Measurements from ENCODE around the gene FBXL20. TPM values are rescaled to one million over a fixed set of nuclear protein-coding genes. Genes with fewer than 3 reads are reported as not detected.

The FBXL20 gene
- total RNA-seq, 2 donors from 2014 or later = 15.6 to 18.1 TPM

DNA sequence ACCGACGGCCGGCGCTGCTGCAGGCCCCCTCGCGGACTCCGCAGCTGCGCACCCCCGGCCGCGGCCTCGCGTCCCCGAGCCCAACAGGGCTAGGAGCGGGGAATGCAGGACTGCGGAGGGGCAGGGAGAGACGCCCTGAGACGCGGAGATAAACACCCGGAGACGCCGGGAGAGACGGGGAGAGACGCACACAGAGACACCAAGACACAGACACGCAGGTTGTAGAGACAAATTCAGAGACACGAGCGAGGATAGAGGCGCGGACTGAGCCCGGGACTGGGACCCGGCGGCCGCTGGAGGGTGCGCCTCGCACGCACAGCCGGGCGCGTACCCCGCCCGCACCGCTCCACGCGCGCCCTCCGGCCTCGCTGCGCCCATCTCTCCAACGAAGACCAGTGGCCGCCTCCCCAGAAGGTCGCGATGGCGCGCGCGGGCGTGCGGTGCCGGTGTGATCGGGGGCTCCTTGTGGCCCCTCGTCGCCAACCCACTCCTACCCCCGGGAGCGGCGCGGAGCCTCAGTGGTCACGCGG, 176.6 kb downstream of the FBXL20 start:
- H3K4me3 Mint-ChIP-seq = peak overlapping the region; percentile 51
- no peaks in the 10 kb centered on the region for H3K36me3 ChIP-seq (ENCODE audit: control insufficient read depth, insufficient read depth, low read length)
- peak; percentile 70 for DNase-seq
- TF ChIP-seq, protein P1, sequence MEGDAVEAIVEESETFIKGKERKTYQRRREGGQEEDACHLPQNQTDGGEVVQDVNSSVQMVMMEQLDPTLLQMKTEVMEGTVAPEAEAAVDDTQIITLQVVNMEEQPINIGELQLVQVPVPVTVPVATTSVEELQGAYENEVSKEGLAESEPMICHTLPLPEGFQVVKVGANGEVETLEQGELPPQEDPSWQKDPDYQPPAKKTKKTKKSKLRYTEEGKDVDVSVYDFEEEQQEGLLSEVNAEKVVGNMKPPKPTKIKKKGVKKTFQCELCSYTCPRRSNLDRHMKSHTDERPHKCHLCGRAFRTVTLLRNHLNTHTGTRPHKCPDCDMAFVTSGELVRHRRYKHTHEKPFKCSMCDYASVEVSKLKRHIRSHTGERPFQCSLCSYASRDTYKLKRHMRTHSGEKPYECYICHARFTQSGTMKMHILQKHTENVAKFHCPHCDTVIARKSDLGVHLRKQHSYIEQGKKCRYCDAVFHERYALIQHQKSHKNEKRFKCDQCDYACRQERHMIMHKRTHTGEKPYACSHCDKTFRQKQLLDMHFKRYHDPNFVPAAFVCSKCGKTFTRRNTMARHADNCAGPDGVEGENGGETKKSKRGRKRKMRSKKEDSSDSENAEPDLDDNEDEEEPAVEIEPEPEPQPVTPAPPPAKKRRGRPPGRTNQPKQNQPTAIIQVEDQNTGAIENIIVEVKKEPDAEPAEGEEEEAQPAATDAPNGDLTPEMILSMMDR (conservative IDR thresholded peaks at IDR 0.05) = no peak
- H3K9me3 ChIP-seq (ENCODE audit: control insufficient read depth, low read length) = no peaks in the 10 kb centered on the region
- H3K27me3 ChIP-seq (ENCODE audit: control insufficient read depth, insufficient read depth, low read length, poor library complexity, severe bottlenecking) = peaks cover 65% of the 10 kb centered on the region
- H3K27ac ChIP-seq (ENCODE audit: low read depth, low read length) = no peak overlapping the region
- no peak overlapping the region for H3K9ac ChIP-seq (ENCODE audit: extremely low read depth, low read length, poor library complexity, severe bottlenecking)
- peaks cover 75% of the 10 kb centered on the region for H3K27me3 Mint-ChIP-seq (ENCODE audit: insufficient read depth)
- no peak overlapping the region for H3K27ac Mint-ChIP-seq
- H3K4me3 ChIP-seq (ENCODE audit: low read length) = no peak overlapping the region
- no peaks in the 10 kb centered on the region for H3K36me3 Mint-ChIP-seq (ENCODE audit: low read depth)
- WGBS, 2 experiments (ENCODE audit: insufficient coverage in 1 of 2, insufficient read length in 1 of 2) = 3 to 4% methylated on average over 45 to 68 of the region's 68 CpGs
- no peaks in the 10 kb centered on the region for H3K4me1 ChIP-seq (ENCODE audit: control insufficient read depth, insufficient read depth, low read length)
- H3K9me3 Mint-ChIP-seq = no peaks in the 10 kb centered on the region
- peaks cover 1% of the 10 kb centered on the region for H3K4me1 Mint-ChIP-seq

DNA sequence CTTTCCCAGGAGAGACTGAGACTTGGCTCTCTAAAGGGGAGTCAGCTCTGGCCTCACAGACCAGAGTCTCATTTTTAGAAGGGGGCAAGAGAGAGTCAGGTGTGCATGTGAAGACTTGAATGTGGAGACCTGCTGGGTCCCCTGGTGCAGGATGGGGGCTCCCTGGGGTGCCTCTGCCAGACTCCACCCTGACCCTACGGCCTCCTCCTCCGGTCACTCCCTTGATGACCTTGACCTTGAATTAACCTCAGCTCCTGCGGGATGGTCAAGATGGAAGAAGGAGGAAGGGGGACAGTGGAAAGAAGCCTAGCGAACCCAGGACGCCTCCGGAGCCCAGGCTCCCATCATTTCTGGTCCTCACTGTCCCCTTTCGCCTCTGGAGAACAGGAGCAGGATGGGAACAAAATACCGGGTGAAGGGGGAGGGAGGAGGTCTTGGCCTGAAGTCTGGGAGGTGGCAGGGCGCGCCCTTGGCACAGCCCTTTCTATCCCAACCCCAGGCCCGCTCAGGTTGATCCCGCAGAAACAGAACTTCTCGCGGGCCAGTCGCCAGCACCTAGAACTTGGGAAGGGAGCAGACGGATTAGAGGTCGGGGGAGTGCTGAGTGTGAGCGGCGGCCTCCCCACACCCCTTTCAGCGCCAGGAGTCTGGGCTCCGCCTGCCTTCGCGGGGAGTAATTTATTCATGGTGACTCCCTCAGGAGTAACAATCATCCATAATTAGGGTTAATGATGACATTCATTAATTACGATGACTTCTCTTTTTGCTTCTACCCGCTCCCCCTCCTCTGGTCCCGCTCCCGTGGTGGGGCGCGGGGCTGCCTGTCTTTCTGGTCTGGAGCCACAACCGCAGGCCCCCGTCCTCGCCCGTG, 177.3 kb downstream of the FBXL20 start:
- H3K9me3 ChIP-seq (ENCODE audit: control insufficient read depth, low read length) = no peaks in the 10 kb centered on the region
- Mint-ChIP-seq H3K36me3 (ENCODE audit: low read depth) (no peaks in the 10 kb centered on the region), H3K9me3 (no peaks in the 10 kb centered on the region), H3K4me1 (peaks cover 1% of the 10 kb centered on the region), H3K27me3 (ENCODE audit: insufficient read depth) (peaks cover 76% of the 10 kb centered on the region), H3K4me3 (peak overlapping the region; percentile 51), H3K27ac (no peak overlapping the region)
- TF ChIP-seq, protein P1 (conservative IDR thresholded peaks at IDR 0.05) = no peak
- H3K36me3 ChIP-seq (ENCODE audit: control insufficient read depth, insufficient read depth, low read length) = no peaks in the 10 kb centered on the region
- H3K4me1 ChIP-seq (ENCODE audit: control insufficient read depth, insufficient read depth, low read length) = no peaks in the 10 kb centered on the region
- peaks cover 72% of the 10 kb centered on the region for H3K27me3 ChIP-seq (ENCODE audit: control insufficient read depth, insufficient read depth, low read length, poor library complexity, severe bottlenecking)
- 27 to 56% methylated on average over 11 to 33 of the region's 33 CpGs for WGBS, 2 experiments (ENCODE audit: insufficient coverage in 1 of 2, insufficient read length in 1 of 2)
- peak; percentile 76 for DNase-seq
- H3K4me3 ChIP-seq (ENCODE audit: low read length) = no peak overlapping the region
- no peak overlapping the region for H3K27ac ChIP-seq (ENCODE audit: low read depth, low read length)
- no peak overlapping the region for H3K9ac ChIP-seq (ENCODE audit: extremely low read depth, low read length, poor library complexity, severe bottlenecking)

DNA sequence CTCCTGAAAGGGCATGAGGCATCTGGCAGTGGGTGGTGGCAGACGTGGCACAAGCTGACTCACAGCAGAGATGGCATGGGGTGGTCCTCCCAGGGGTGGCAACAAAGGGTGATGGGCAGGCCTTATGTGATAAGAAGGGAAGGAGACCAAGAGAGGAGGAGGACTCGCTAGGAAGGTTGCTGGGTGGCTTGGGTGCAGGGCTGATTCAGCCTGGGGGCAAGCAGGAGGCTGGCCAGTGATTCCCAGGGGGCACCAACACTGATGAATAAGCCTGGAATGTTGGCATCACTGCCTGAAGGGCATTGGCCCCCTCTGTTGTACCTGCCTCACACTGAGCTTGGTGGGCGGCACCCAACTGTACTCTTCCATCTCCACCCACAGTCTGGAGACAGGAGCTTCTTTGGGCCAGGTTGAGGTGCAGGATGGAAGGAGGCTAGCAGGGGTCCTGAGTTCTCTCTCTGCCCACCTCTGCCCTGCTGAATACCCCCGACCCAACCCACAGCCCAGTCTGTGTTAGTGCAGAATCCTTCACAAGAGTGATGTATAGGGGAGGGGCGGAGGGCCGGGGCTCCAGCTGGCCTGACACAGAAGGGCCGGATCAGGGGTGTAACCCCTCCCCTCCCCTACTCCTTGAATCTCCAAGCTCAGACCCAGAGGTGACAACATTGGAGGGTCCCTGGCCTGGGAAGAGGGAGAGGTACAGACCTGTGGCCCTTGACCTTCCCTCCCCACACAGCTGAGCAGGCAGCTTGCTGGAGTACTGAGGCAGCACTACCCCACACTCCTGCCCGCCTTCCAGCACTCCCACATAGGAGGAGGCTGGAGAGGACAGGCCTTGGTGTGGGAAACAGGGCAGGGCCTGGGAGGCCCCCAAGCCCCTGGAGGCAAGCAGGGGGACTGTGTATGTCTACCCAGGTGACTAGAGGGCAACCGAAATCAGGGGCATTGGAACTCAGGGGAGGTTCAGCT, 178.3 kb downstream of the FBXL20 start:
- Mint-ChIP-seq H3K27ac (no peak overlapping the region), H3K27me3 (ENCODE audit: insufficient read depth) (peaks cover 80% of the 10 kb centered on the region), H3K36me3 (ENCODE audit: low read depth) (no peaks in the 10 kb centered on the region), H3K9me3 (no peaks in the 10 kb centered on the region), H3K4me1 (peaks cover 1% of the 10 kb centered on the region), H3K4me3 (peak overlapping the region; percentile 51)
- Histone ChIP-seq H3K9ac (ENCODE audit: extremely low read depth, low read length, poor library complexity, severe bottlenecking) (no peak overlapping the region), H3K9me3 (ENCODE audit: control insufficient read depth, low read length) (no peaks in the 10 kb centered on the region), H3K36me3 (ENCODE audit: control insufficient read depth, insufficient read depth, low read length) (no peaks in the 10 kb centered on the region), H3K27me3 (ENCODE audit: control insufficient read depth, insufficient read depth, low read length, poor library complexity, severe bottlenecking) (peaks cover 82% of the 10 kb centered on the region), H3K4me3 (ENCODE audit: low read length) (no peak overlapping the region), H3K27ac (ENCODE audit: low read depth, low read length) (no peak overlapping the region), H3K4me1 (ENCODE audit: control insufficient read depth, insufficient read depth, low read length) (no peaks in the 10 kb centered on the region)
- TF ChIP-seq, protein P1 (conservative IDR thresholded peaks at IDR 0.05) = no peak
- 75 to 79% methylated on average over 1 to 9 of the region's 9 CpGs for WGBS, 2 experiments (ENCODE audit: insufficient coverage in 1 of 2, insufficient read length in 1 of 2)
- peak; percentile 66 for DNase-seq

Data from endodermal cell (in vitro differentiated cells).